GM12872 (cell line): ENCODE measurements around the gene ROR2.

Experiments used
- CTCF ChIP-seq: IDR thresholded peaks from 3 replicates; pipeline ENCODE4 v1.5.1; 2011; ENCODE audit warnings: low read depth, mild to moderate bottlenecking, low read length, moderate library complexity; ENCODE audit not compliant: insufficient read depth

The ROR2 gene

GRCh38 chr9:91835216-91835615 is 114.8 kb downstream of the ROR2 start:
- TF ChIP-seq CTCF = no peak

- TF ChIP-seq CTCF = no peak
These were observed 115.3 kb downstream of the ROR2 start for GRCh38 chr9:91834740-91835139.

GRCh38 chr9:91833878-91834255 is 116.2 kb downstream of the ROR2 start:
- no peak for TF ChIP-seq CTCF

GRCh38 chr9:91833096-91833877 is 116.7 kb downstream of the ROR2 start:
- no peak for TF ChIP-seq CTCF

GRCh38 chr9:91832322-91832721 is 117.7 kb downstream of the ROR2 start:
- no peak for TF ChIP-seq CTCF

- TF ChIP-seq CTCF = no peak
These were observed 124.2 kb downstream of the ROR2 start for GRCh38 chr9:91825866-91826265.

GRCh38 chr9:91825422-91825821 is 124.6 kb downstream of the ROR2 start:
- no peak for TF ChIP-seq CTCF
